Kidney epithelial cell (primary cell): ENCODE measurements around the gene ZC2HC1B. TPM values are rescaled to one million over a fixed set of nuclear protein-coding genes. Genes with fewer than 3 reads are reported as not detected.

Experiments
- DNase-seq: peaks from one replicate; pipeline ENCODE4 v3.0.0-alpha.2; 2010; ENCODE audit warnings: low read depth
- H3K27me3 ChIP-seq: 2 replicates; pipeline ENCODE4 v1.6.0; 2011; ENCODE audit warnings: low read length; ENCODE audit not compliant: control insufficient read depth, insufficient read depth
- H3K36me3 ChIP-seq: 2 replicates; pipeline ENCODE4 v1.5.1; 2011; ENCODE audit warnings: low read length; ENCODE audit not compliant: control insufficient read depth, insufficient read depth
- H3K4me3 ChIP-seq: 2 replicates; pipeline ENCODE4 v1.5.1; 2011; ENCODE audit warnings: low read depth, mild to moderate bottlenecking, control low read depth, low read length
- total RNA-seq: library from RNA; depleted of rRNA; stranded (reverse); fragments of >200 nt; gene quantifications from 2 replicates; pipeline ENCODE4 v1.2.3, GENCODE V29; 2015
- TF ChIP-seq, protein P1 (sequence below): IDR thresholded peaks from 2 replicates; pipeline ENCODE4 v1.5.1; 2011; ENCODE audit warnings: mild to moderate bottlenecking, moderate library complexity, low read length, control low read depth, inconsistent platforms; ENCODE audit not compliant: insufficient read depth, poor library complexity, severe bottlenecking

Gene ZC2HC1B
- total RNA-seq, 1 donor from 2014 or later, result not detected

- Histone ChIP-seq H3K36me3 (no peaks in the 10 kb centered on the region), H3K4me3 (no peak overlapping the region), H3K27me3 (no peaks in the 10 kb centered on the region)
- TF ChIP-seq, protein P1, sequence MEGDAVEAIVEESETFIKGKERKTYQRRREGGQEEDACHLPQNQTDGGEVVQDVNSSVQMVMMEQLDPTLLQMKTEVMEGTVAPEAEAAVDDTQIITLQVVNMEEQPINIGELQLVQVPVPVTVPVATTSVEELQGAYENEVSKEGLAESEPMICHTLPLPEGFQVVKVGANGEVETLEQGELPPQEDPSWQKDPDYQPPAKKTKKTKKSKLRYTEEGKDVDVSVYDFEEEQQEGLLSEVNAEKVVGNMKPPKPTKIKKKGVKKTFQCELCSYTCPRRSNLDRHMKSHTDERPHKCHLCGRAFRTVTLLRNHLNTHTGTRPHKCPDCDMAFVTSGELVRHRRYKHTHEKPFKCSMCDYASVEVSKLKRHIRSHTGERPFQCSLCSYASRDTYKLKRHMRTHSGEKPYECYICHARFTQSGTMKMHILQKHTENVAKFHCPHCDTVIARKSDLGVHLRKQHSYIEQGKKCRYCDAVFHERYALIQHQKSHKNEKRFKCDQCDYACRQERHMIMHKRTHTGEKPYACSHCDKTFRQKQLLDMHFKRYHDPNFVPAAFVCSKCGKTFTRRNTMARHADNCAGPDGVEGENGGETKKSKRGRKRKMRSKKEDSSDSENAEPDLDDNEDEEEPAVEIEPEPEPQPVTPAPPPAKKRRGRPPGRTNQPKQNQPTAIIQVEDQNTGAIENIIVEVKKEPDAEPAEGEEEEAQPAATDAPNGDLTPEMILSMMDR, result no peak
- no peak for DNase-seq
Measured at GRCh38 chr6:143836150-143836549, 28.1 kb upstream of the ZC2HC1B start.

- TF ChIP-seq, protein P1, result no peak
- DNase-seq, result no peak
Measured at GRCh38 chr6:143838395-143838794, 25.9 kb upstream of the ZC2HC1B start.

DNA sequence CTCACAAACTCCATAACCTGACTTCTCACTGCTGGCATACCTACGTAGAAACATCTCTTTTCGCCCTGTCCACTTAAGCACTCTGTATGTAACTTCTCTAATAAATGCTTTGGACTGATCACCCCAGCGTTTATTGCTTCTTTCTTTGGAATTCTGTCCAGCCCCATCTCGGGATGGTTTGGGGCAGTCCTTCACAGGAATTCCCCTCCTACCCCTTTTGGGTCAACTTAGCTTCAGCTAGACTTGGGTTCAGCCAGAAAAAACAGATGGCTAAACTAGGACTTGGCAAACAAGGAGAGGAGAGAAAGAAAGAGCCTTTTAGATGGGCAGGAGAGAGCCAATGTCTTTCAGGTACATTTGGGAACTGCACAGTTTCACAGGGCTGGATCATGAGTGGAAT is 25.1 kb upstream of the ZC2HC1B start:
- no peak overlapping the region for H3K4me3 ChIP-seq
- TF ChIP-seq, protein P1, result no peak
- no peak for DNase-seq
- H3K36me3 ChIP-seq, result no peaks in the 10 kb centered on the region
- H3K27me3 ChIP-seq, result no peaks in the 10 kb centered on the region

More at GRCh38 chr6:143838395-143838794, 25.9 kb upstream of the ZC2HC1B start:
- no peak overlapping the region for H3K4me3 ChIP-seq
- H3K36me3 ChIP-seq, result no peaks in the 10 kb centered on the region
- H3K27me3 ChIP-seq, result no peaks in the 10 kb centered on the region

- no peak for DNase-seq
- no peaks in the 10 kb centered on the region for H3K36me3 ChIP-seq
- no peak overlapping the region for H3K4me3 ChIP-seq
- no peaks in the 10 kb centered on the region for H3K27me3 ChIP-seq
- TF ChIP-seq, protein P1, result no peak
Measured at GRCh38 chr6:143840595-143841265, 23.5 kb upstream of the ZC2HC1B start.

- DNase-seq, result no peak
- TF ChIP-seq, protein P1, result no peak
- Histone ChIP-seq H3K4me3 (peak overlapping the region; percentile 87), H3K27me3 (no peaks in the 10 kb centered on the region), H3K36me3 (no peaks in the 10 kb centered on the region)
Measured at GRCh38 chr6:143842461-143842901, 21.8 kb upstream of the ZC2HC1B start.
